ENCODE data around the gene COG3. TPM values are rescaled to one million over a fixed set of nuclear protein-coding genes. Genes with fewer than 3 reads are reported as not detected.

Gene COG3
- total RNA-seq, 2 experiments from 2014 or later: 18.0 to 19.6 TPM

Other genes starting within 250 kb of the COG3 start
- gene TPT1, start 123.8 kb upstream of the COG3 start, total RNA-seq: 1,000 to 10,000 TPM; 3,408 to 3,964 TPM
- 10 to 100 TPM; 17.7 to 18.4 TPM for gene SLC25A30, start 46.6 kb upstream of the COG3 start, total RNA-seq
- not detected for gene ERICH6B, start 150.8 kb downstream of the COG3 start, total RNA-seq
- gene CBY2, start 237.4 kb downstream of the COG3 start, total RNA-seq: not detected